Medulla oblongata (tissue), 1 donor: ENCODE measurements around the gene BTN1A1.
"Not testable (repeated sequence)": the region's sequence is repeated elsewhere in the genome, so short reads cannot be mapped to it uniquely, and the experiment has no call there.

Source experiments
- DNase-seq: peaks from one replicate; pipeline ENCODE4 v3.0.0-alpha.2; 2015; ENCODE audit errors: extremely low spot score

The BTN1A1 gene

DNA sequence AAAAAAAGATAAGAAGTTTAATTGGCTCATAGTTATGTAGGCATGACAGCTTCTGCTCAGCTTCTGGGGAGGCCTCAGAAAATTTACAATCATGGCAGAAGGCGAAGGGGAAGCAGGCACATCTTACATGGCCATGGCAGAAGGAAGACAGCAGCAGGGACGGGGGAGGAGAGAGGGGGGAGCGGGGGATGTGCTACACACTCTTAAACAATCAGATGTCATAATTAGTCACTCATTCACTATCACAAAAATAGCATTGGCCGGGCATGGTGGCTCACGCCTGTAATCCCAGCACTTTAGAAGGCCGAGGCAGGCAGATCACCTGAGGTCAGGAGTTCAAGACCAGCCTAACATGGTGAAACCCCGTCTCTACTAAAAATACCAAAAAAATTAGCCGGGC lies 10.9 kb downstream of the BTN1A1 start:
- DNase-seq = not testable (repeated sequence)

DNA sequence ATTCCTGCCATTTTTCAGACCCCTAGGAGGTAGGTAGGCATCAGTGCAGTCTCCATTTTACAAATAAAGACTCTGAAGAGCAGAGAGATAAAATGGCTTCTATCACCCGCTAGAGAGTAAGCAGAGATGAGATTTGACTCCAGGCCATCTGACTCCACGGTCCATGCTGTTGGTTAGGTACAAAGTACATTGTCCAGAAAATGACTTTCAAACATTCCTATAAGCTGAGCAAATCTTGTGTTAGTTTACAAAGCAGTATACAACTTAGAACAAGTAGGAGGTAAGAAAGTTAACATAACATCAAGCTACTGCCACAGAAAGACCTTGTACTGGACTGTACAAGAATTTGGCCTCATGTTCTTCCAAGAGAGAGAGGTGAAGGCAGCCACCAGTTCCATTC lies 14.9 kb downstream of the BTN1A1 start:
- DNase-seq = no peak

DNA sequence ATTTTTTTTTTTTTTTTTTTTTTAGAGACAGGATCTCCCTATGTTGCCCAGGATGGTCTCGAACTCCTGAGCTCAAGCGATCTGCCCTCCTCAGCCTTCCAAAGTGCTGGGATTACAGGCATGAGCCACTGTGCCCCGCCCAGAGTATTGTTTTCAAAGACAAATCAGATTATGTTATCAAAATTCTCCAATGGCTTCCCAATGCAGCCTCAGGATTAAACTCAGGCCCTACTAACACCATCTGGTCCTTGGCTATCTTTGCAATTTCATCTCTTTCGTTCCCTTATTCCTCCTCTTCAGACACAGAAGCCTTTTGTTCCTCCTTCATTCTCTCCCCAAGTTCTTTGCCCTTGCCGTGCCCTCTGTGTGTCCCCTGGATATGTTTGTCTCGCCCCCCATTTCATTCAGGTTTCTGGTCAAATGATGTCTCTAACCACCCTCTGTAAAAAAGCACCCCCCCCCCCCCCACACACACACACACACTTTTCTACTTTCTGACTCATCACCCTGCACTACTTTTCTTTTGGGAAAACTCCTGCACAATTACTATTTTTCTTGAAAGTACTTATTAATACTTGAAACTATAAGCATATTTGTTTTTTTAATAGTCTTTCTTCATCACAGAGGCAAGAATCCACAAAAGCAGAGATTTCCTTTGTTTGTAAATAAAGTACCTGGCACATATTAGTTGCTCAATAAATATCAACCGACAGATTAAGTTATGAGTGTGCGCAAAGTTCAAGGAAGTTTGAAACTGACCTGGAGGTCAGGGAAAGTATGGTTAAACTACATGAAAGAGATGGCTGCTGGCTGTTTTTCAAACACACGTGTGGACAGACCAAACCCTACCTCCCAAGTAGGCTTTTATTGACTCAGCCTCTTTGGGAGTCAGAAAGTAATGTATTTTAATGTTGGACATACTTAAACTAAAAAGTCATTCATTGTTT lies 16.7 kb downstream of the BTN1A1 start:
- DNase-seq = no peak

DNA sequence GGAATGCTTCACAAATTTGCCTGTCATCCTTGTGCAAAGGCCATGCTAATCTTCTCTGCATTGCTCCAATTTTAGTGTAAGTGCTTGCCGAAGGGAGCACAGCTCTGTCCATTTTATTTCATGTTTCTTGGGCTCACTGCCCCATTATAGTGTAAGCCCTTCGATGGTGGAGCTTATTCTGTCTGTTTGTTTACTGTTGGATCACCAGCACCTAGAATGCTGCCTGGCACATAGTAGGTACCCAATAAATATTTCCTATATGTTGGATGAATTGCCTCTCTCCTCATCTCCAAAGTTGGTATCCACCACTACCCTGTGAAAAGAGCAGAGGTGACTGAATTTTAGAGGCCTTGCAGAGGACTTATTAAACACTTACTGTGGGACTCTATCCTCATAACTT lies 19.3 kb downstream of the BTN1A1 start:
- no peak for DNase-seq

DNA sequence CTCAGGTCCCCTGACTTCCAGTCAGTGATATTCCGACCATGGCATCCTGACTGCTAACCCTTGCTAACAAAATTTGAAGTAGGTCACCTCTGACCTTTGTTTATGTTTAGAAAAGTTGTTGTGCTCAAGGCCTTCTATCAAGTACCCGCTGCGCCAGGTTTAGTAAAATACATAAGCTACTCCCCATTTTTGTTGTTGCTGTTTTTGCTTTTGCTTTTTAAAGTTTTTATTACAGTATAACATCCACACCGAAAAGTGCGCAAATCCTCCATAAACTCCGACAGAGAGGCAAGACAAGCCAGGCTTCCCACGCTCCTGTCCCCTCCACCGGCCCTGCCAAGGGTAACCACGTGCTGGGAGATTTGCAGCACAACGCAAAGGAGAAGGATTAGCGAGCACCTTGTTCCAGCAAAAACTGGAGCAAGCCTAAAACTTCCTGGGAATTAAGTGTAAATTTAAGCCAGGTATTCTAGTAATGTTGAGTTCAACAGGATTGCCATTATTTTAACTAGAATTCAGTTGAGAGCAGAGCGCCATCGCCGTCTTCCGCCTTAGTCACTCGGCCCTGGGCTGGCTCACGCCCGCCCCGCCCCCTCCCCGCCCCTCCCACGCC lies 20.2 kb downstream of the BTN1A1 start:
- peak; percentile 83 for DNase-seq

DNA sequence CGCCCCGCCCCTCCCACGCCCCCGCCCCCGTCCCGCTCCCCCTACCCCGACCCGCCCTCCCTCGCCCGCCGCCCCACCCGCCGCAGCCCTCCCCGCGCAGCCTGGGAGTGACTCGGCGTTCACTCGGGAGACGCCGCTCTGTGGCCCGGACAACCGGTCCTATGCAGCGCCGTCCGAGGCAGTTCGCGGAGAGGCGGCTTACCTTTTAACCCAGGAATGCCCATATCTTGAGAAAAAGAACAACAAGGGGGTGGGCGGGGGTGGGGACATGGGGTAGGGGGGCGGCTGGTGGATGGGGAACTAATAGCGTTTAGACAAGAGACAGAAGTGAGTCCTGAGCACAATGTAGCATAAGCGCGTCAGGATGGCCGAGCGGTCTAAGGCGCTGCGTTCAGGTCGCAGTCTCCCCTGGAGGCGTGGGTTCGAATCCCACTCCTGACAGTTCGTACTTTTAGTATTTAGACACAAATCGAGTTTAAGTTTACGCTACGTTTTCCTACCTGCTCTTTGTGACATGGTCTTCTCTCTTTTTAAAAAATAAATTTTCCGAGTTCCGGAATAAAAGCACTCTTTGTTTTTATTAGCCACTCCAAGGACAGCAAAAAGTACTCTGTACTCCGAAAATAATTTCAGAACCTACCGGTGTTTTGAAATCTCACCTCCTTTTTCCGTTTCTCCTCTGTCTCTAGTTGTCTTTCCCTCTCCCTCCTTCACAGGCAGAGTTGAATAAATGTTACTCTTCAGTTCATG lies 20.9 kb downstream of the BTN1A1 start:
- peak; percentile 94 for DNase-seq

DNA sequence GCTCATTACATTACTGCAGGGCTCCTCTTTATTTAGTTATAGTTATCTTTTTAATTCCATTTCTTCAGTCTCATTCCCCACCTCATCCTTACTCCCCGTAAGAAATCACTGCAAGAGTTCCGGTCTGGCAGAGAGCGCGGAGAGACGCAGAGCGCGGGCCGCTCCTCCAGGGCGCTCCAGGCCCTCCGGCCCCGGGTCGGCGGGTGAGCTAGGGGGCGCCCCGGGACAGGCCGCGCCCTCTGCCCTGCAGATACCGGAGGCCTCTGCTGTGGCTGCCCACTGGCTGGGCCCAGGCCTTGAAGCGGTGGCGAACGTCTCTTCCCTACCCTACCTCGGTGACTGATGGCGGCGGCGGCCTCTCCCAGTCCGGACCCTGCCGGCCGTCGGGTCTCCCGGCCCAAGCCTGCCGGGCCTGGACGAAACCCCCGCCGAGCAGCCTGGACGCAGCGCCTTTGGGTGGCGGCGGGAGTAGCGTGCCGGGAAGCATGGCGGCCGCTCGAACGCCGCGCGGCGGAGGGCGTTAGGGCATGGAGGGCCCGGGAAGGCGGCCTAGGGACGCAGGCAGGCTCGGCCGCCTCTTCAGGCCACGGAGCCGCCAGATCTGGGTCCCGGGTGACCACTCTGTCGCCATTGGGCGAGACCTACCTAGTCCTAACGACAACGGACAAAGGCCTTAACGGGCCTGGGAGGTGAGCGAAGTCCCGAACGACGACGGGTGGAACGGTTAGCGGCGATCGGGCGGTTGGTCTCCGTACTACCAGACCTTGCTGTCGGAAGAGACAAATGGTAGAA lies 21.7 kb downstream of the BTN1A1 start:
- peak; percentile 76 for DNase-seq

DNA sequence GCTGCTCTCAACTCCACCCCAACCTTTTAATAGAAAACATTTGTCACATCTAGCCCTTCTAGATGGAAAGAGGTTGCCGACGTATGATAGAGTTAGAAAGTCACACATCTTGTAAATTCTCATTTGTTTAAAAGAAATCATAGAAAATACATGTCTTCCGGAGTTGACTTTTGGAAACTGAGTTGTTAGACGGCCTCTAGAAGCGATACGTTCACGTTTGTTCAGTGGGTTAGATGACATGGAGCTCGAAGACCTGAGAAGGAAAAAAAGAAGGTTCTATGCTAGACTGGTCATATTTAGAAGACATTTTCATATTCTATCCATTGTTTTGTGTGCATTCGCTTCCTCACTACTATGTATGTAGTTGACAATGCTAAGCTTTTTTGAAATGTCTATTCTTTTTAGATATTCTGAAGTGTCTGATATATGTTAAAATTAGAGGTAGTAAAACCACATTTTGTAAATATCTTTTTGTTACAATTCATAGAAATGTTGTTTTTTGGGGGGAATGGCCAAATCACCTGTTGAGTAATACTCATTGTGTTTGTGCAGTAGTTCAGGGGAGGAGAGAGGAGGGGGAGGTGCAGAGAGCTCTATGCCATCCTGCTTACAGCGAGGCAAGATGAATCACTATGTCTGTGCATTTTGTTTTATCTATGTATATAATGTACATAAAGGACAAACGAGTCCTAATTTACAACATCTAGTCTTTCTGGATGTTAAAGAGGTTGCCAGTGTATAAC lies 22.6 kb downstream of the BTN1A1 start:
- not testable (repeated sequence) for DNase-seq

DNA sequence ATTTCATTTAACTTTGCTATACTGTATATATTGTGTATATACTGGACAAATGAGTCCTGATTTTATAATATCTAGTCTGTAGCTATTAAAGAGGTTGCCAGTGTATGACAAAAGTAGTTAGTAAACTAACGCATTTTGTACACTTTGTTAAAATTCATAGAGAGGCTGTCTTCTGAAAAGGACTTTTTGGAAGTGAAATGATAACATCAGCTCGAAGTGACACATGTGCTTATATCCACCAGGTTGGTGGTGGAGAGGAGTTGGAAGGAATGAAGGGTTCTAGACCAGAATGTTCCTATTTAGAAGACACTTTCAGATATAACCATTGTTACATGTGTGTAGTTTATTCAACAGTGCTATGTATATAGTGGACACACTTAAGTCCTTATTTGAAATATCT lies 24.2 kb downstream of the BTN1A1 start:
- not testable (repeated sequence) for DNase-seq

DNA sequence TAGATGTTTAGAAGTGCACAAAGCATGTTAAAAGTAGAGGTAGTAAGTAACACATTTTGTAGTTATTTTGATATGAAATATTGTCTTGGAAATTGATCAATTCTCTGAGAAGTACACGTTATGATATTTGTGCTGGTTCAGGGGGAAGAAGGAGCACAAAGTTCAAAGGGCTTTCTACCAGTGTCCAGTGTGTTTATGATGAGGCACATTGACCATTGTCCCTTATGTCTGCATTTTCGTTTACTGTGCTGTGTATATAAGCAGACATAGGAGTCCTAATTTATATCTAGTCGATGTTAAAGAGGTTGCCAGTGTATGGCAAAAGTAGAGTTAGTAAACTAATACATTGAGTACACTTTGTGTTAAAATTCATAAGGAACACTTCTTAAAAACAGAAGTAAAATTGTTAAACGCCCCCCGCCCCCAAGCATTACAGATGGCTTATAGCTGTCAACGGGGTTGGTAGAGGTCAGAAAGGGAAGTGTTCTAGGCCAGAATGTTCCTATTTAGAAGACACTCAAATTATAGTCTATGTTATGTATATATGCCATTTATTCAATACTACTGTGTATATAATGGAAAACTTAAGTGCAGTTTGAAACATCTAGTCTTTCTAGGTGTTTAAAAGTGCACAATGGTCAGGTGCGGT lies 24.7 kb downstream of the BTN1A1 start:
- no peak for DNase-seq

DNA sequence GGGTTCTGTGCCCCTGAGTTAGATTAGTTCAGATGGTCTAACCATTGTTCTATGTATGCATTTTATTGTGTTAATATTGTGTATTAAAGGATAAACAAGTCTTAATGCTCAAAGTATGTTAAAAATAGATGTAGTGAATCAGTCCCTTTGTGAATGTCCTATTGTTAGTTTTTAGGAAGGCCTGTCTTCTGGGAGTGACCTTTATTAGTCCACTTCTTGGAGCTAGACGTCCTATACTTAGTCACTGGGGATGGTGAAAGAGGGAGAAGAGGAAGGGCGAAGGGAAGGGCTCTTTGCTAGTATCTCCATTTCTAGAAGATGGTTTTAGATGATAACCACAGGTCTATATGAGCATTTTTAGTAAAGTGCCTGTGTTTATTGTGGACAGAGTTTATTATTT lies 25.7 kb downstream of the BTN1A1 start:
- no peak for DNase-seq

DNA sequence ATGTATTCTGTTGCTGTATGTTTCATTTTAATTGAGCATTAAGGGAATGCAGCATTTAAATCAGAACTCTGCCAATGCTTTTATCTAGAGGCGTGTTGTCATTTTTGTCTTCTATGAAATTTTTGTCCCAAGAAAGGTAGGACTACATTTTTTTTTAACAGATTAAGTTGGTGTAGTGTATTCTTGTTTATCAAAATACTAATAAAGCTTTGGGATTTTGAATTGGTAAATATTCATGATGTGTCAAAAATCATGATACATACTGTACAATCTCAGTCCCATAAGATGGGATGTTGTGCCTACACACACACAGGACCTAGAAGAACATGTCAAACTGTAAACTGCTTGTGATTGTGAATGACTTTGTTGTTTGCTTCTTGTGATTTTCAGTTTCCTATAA lies 26.8 kb downstream of the BTN1A1 start:
- no peak for DNase-seq

DNA sequence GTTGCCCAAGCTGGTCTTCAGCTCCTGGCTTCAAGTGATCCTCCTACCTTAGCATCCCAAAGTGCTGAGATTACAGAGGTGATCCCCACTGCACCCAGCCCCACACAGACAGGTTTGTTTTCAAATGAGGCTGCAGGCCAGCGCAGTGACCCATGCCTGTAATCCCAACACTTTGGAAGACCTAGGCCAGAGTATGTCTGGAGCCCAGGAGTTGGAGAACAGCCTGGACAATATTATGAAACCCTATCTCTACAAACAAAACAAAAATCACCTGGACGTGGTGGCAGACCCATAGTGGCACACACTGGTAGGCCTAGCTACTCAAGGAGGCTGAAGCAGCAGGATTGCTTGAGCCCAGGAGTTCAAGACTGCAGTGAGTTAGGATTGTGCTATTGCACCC lies 30.1 kb downstream of the BTN1A1 start:
- DNase-seq = no peak

DNA sequence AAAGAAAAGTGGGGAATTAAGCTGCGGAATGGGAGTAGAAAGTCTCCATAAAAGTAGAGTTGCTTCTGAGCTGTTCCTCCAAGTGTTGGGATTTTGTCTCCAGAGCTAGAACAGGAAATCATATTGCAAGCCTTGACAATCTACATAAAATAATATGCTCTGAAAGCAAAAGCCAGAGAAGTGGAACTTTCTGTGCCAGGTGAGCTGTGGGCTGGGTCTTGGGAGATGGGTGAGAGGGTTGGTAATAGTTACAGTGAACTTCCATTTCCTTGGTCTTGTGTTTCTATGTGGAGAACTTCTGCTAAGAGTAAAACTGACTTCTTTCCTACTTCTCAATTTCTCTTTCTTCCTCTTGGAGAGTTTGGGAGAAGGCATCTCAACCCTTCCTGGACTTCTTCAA lies 31.8 kb downstream of the BTN1A1 start:
- no peak for DNase-seq

DNA sequence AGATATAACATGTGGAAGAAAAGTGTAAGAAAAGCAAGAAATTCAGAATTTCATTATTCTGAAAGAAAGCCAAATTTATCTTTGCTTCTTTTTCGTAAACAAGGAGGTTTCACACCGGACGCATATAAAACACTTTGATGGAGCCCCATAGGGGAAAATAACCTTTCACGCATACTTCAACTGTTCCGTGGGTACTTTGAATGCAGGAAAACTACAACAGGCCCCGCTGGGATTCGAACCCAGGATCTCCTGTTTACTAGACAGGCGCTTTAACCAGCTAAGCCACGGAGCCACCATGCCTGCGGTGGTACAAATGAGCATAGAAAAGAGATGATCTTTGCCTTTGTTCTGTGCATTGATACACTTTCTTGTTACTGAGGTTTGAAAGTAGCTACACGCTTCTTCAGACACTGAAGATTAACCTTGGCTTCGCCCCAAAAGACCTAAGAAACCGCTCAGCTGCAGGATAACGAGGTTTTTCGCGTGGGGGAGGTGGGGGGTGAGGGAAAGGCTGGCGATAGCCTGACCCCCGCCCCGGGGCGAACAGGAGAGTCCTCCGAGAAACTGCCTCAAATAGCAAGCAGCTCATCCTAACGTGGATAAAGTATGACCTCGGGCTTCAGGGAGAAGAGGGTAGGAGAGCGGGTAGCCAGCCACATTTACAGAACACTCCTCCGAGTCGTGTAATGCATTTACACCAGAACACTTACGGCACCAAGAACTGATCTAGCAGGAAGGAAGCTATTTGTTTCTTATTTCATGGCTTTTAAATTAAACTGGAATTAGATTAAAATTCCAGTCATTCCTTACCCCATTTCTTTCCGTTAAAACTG lies 32.8 kb downstream of the BTN1A1 start:
- peak; percentile 96 for DNase-seq

DNA sequence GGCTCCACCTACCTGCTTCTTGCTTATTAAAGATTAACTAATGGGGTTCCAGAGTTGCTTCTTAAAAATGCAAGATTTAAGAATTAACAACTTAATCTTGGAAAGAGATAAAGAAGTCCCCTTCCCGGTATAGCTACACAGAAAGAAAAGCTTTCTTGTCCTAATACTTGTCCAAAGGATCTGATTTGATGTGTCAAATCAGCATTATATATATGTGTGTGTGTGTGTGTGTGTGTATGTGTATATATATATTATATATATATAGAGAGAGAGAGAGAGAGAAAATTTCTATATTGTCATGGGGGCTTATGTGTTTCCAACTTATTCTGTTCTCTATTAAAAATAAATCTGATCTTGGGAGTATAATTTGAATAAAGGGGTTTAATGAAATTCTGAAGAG lies 33.4 kb downstream of the BTN1A1 start:
- no peak for DNase-seq

DNA sequence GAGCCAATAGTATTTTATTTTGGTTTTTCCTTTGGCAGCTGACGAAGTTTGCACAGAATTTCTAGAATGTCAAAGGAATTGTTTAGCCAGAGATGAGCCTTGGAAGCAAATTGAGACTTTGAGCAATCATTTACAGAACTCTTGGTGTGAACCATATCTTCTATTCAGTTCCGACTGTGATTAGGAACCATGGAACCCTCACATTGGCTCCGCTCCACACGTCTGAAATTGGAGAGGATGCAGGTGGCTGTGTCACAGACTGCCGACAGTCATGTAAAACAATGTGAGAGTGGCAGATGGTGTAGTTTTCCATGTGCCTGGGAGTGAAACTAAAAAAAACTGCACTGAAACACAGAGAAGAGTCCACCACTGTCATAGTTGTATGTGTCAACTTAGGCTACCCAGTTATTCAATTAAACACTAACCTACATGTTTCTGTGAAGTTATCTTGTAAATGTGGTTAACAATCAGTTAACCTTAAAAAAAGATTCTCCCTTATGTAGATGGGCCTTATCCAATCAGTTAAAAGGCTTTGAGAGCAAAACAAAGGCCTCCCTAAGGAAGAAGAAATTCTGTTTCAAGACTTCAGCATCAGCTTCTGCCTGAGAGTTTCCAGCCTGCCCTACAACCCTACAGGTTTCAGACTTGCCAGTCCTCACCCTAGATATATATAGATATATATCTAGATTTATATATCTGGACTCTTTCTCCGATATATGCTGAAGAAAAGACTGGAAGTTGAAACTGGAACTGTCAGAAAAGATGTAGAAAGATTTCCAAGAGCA lies 34.8 kb downstream of the BTN1A1 start:
- no peak for DNase-seq

DNA sequence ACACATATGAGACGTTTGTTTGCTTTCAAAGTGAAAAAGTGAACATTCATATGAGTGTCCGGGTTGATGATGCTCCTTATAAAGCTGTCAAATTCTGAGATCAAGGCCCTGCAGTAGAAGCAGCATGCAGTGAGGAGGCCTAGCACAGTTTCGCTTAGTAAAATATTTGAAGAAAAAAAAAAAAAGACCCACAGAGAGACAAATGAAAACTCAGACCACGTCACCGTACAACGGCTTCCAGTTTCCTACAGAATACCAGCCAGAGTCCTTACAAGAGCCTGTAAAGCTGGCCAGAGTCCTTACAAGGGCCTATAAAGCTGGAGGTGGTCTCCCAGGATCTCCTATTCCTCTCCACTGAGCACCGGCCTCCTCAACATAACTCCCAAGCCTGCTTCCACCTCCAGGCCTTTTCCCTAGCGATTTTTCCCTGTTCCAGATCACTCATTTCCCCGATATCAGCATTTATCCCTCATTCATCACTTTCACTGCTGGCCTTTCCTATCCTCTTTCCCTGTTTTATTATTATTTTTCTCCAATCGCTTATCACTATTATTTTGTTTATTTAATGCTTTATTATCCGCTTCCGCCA lies 36.6 kb downstream of the BTN1A1 start:
- peak; percentile 54 for DNase-seq
